ENCODE data around the gene DTX3.
"Not testable (repeated sequence)": the region's sequence is repeated elsewhere in the genome, so short reads cannot be mapped to it uniquely, and the experiment has no call there.

- not testable (repeated sequence) for TF ChIP-seq CTCF, POLR2A (IDR thresholded peaks at IDR 0.05)
These were observed 32.1 kb downstream of the DTX3 start for GRCh38 chr12:57636731-57637130.

All from adrenal gland (tissue), 5 donors.